ENCODE results near the gene RABL3.

DNA sequence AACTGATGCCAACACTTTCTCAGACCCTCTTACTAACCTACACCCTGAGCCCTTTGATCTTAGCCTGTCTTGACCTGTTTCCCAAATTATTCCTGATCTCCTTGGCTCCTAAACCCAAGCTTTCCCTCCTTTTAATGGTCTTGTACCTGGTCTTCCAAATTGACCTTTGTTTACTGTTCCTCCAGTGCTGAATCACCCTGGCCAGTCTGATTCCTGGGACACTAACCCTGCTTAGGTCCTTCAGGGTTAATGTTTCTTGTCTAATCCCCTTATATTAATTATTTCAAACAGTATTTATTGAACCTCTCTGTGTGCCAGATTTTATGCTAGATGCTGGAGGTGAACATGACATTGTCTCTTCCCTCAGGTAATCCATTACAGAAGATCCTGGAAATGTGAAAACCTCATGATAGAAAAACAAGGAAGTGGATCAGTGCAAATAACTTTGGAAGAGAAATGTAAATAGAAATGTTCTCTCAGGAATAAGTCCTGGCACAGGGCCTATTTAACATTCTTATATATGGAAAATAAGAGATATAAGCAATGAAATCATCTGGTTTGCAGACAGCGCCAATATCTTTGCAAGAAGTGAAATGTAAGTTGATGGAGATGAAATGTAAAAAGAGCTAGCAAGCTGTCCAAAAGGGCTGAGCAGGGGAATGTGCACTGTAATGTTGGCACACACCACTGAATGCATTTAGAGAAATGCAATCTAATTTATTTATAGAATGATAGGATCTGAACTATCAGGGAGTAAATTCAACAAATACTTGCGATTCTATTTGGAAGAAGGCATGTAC, 81.0 kb downstream of the RABL3 start:
- TF ChIP-seq CTCF (IDR thresholded peaks at IDR 0.05) (no peak), POLR2A (IDR thresholded peaks at IDR 0.05) (no peak)
